HG03571 (cell line): ENCODE results near the gene IGF2BP2.
"Not testable (repeated sequence)": the region's sequence is repeated elsewhere in the genome, so short reads cannot be mapped to it uniquely, and the experiment has no call there.

ENCODE experiments used
- ATAC-seq: cut with Tn5 transposase; IDR thresholded peaks from one replicate; pipeline ENCODE4 v1.9.1; 2021; ENCODE audit not compliant: unreplicated experiment

Gene IGF2BP2

GRCh38 chr3:185647134-185647879 lies 177.5 kb downstream of the IGF2BP2 start:
- no peak for ATAC-seq

DNA sequence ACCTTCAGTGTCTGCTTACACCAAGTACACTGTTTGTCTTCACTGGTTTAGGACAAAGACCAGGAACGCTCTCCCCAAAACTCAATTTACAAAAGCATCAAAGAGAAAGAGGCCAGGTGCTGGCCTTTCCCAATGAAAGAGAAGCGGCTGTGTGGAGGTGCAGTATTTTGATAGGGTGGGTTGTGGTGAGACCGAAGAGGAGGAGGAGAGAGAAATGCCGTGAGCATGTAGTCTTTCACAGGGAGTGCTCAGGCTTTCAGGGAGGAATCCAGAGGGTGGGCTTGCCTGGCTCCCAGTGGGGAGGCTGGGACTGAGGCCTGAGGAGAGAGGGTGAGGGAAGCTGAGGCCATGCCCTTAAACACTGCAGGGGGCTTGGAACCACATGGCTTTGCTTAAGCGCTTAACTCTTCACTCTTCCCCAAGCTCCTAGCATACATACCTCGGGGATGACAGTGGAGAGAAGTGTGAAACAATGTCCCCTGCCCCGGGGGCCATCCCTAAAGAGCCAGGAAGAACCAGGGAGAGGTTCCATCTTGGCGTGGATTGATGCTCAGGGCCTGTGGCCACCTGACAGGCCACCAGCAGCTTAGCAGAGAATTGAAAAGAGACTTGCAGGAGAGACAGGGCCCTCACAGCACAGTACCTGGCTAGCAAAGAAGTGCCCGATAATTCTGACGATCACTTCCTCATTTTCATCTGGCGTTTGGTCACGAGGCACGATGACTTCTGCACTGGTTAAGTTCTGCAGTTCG lies 178.3 kb downstream of the IGF2BP2 start:
- no peak for ATAC-seq

GRCh38 chr3:185645596-185646381 lies 179.1 kb downstream of the IGF2BP2 start:
- ATAC-seq = no peak

GRCh38 chr3:185645191-185645590 lies 179.7 kb downstream of the IGF2BP2 start:
- ATAC-seq = not testable (repeated sequence)

DNA sequence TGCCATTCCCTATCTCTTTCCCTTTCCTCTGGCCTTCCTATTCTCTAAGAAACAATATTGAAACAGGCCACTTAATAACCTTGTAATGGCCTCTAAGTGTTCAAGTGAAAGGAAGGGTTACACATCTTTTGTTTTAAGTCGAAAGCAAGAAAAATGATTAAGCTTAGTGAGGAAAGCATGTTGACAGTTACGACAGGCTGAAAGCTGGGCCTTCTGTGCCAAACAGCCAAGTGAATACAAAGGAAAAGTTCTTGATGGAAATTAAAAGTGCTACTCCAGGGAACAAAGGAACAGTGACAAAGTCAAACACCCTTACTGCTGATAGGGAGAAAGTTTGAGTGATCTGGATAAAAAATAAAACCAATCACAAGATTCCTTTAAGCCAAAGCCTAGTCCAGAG lies 184.5 kb downstream of the IGF2BP2 start:
- ATAC-seq = no peak

DNA sequence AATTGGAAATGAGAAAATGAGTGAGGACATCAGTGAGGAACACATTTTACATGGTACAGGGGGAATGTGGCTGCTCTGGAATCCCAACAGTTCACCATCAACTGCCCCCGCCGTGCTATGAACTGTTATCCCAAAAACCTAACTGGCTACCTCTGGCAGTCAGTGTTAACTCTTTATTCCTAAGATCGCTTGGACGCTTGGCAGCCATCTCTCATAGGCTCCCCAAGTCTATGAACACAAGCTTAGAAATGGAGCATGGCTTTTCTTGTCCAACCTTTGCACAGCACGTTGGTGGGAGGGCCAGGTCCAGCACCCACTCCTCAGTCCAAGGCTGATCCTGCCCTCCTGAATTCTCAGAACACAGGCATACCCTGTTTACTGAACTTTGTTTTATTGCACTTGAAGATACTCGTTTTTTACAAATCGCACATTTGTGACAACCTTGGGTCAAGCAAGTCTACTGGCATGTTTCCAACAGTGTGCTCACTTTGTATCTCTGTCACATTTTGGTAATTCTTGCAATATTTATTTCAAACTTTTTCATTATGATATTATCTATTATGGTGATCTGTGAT lies 185.1 kb downstream of the IGF2BP2 start:
- ATAC-seq = no peak

GRCh38 chr3:185638651-185639050 lies 186.2 kb downstream of the IGF2BP2 start:
- ATAC-seq = not testable (repeated sequence)

GRCh38 chr3:185637388-185637787 lies 187.5 kb downstream of the IGF2BP2 start:
- ATAC-seq = no peak

GRCh38 chr3:185632996-185633395 lies 191.8 kb downstream of the IGF2BP2 start:
- no peak for ATAC-seq

DNA sequence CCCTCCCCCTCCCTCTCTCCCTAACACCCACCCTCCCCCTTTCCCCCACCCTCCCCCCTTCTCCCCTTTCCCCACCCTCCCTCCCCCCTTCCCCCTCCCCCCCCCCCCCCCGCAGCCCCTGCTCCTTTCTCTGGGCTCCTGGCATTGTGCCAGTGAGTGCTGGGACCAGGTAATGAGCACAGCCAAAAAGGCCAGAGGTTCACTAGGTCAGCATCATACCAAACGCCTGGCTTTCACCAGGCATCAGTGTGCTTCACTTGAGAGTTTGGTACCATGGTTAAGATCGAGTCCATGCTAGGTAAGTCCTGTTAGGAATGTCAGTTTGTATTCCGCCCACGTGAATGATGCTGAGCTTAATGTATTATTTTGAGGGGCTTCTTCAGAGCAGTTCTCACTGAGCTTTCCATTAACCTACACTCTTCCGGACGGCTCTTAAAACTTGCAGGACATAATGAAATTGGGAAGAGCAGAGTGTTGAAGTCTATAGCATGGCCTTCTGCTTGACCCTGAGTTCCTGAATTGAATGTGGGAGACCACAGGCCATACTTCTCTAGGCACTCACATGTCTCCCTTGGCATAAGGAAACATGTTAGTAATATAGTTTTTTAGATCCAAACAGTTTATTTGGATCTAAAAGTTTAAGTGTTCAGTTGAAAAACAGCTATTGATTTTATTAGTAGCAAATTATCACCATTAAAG lies 193.2 kb downstream of the IGF2BP2 start:
- no peak for ATAC-seq

DNA sequence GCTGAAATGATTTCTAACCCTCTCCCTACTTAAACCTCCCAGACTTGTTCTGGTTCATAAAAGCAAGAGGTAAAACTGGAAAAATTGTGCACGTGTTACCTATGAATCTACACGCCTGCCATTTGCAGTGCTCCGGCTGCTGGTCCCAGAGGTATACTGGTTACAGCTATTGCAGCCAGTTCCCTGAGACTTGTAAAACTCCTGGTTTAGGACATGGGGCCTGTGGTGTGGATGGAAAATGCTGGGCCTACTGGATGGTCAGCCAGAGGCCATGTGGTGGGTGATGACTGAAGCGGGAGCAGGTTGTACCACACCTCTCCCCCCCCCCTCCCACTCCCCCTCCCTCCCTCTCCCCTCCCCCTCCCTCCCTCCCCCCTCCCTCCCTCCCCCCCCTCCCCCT lies 193.7 kb downstream of the IGF2BP2 start:
- ATAC-seq = no peak

DNA sequence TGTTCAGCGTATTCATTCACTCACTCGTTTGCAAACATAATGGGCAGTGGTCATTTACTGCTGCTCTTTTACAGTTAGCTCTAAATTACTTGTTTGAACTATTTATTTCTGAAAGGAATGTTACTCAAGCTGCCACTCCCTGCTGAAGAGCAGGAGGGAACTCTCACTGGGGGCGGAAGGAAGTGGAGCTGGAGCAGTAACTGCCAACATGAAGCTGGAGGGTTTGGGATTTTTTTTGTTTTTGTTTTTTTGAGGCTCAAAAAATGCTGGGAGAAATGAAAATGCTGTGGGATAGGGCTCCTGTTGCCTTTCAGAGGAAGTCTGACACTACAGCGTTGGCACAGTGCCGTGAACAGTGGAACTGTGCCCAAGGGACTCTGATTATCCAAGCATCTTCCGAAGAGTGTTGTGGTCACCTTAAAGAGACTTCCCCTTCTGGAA lies 194.6 kb downstream of the IGF2BP2 start:
- ATAC-seq = no peak

DNA sequence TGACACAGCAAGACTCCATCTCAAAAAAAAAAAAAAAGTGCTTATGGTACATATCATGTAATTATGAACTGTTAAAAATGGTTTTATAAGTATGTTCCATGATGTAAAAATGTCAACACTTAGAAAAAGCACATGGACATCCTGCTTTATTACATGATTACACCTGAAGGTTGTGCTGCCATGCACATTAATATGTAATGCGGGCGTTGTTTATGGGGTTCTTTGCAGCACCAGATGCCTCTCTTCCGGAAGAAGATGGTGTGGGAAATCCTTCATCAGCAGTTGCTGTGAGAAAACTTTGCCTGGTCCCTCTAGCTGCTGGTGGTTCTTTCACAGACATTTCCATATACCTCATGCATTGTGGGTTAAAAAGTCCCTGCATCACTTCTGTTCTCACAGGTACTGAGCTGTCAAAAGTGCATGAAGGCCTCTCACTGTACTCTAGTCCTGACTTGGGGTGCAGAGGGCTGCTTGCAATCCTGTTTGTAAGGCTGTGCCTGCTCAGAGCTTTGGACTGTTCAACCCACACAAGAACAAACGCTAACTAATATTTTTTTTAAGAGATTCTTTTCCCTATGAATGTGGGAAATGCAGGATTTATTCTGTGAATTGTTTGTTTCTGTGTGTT lies 195.2 kb downstream of the IGF2BP2 start:
- no peak for ATAC-seq

- no peak for ATAC-seq
These were observed 199.1 kb downstream of the IGF2BP2 start for GRCh38 chr3:185625784-185626183.

DNA sequence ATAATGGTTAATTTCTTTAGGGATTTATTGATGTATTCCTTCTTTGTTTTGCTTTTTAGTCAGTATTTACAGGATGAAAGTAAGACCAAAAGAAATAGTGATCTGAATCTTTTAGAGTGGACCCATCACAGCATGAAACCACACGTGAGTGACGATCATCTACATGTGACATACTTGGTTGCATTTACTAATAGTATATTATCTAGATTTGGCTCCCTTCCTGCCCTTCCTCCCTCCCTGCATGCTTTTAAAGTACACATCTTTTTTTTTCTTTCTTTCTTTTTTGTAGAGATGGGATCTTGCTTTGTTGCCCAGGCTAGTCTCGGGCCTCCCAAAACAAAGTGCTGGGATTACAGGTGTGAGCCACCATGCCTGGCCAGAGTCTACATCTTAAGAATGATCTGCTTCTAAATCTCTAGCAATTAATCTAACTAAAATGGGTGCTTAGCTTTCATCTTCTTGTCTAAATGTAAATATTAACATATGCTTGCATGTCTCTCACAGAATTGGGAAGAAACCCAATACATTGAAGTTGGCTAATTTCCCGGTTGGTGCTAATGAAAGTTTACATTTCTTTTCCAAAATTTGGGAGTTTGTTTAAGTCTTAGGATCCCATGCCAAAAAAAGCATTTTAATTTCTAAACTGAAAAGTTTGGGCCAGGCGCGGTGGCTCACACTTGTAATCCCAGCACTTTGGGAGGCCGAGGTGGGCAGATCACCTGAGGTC lies 200.7 kb downstream of the IGF2BP2 start:
- no peak for ATAC-seq

DNA sequence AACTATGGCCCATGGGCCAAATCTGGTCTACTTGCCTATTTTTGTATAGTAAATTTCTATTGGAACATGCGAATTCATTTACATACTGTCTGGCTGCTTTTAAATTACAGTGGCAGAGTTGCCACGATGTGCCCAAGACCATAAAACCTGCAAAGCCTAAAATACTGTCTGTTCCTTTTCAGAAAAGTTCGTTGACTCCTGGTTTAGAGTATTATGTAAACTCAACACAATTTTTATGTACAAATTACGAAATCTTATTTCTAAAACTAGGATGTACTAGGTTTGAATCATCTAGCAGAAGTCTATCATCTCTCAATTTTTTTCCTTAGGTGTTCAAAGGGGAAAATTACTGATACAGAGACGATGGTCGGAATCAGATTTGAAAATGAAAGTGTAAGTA lies 211.8 kb downstream of the IGF2BP2 start:
- no peak for ATAC-seq

DNA sequence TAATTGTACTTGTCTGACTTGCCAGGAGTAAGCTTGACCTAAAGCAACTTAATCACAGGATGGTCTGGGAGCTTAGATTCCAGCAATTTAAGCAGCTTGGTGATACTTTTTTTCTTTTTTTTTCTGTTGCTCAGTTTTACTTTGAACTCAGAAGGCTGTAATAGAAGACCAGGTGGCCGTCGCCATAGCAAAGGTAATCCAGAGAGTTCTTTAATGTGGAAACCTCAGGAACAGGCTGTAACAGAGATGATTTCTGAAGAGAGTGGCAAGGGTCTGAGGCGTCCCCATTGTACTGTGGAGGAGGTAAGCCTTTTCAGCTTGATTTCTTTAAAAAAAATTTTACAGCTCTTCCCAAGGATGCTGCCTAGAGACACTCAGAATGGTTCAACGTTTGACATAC lies 218.6 kb downstream of the IGF2BP2 start:
- ATAC-seq = no peak

- ATAC-seq = no peak
These were observed 219.3 kb downstream of the IGF2BP2 start for GRCh38 chr3:185605566-185605965.

DNA sequence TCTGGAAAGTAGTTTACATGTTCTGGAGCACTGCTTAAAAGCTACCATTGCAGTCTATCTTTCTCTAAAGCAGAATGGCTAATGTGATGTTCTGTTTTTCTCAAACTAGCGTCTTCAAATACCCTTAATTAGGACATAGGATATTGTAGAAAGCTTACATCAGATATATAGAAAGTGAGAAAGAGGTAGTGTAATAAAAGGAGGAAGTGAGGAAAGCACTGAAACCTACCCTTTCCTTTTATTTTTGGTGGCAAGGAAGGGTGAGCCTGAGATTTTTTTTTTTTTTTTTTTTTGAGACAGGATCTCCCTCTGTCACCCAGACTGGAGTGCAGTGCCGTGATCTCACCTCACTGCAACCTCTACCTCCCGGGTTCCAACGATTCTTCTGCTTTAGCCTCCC lies 229.3 kb downstream of the IGF2BP2 start:
- peak; percentile 67 for ATAC-seq

DNA sequence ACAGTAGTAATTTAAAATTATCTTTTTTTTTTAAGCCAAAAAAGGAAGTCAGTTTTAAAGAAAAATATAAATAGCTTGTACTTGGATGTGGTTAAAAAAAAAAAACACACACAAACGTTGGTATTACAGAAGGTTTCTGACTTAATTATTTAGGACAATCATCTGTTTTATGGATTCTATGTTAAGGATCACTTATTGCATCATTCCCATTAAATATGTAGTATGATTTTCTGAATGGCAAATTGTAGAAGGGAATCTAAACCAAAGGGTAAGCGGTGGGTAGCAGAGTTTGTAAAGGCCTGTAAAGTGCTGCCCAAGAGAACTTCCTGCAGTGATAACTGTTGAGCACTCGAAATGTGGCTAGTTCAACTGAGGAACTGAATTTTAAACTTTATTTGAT lies 230.8 kb downstream of the IGF2BP2 start:
- no peak for ATAC-seq
